Activated T-helper 1 cell treated with Interleukin-2 at 50 U/mL for 16 hours (primary cell): ENCODE data around the gene HAPLN2.

Experiments used
- DNase-seq: peaks from one replicate; pipeline ENCODE4 v3.0.0-alpha.2; 2020; ENCODE audit warnings: low read depth

The HAPLN2 gene

GRCh38 chr1:156645056-156645455 lies 25.8 kb downstream of the HAPLN2 start:
- DNase-seq = no peak

- no peak for DNase-seq
Observed at GRCh38 chr1:156645666-156646065, 26.5 kb downstream of the HAPLN2 start.

GRCh38 chr1:156646738-156647211 lies 27.6 kb downstream of the HAPLN2 start:
- no peak for DNase-seq

- DNase-seq = no peak
Observed at GRCh38 chr1:156647351-156647750, 28.1 kb downstream of the HAPLN2 start.

GRCh38 chr1:156648496-156648895 lies 29.3 kb downstream of the HAPLN2 start:
- DNase-seq = no peak

GRCh38 chr1:156648951-156649350 lies 29.7 kb downstream of the HAPLN2 start:
- DNase-seq = no peak

GRCh38 chr1:156652131-156652991 lies 33.1 kb downstream of the HAPLN2 start:
- DNase-seq = no peak

GRCh38 chr1:156652992-156653355 lies 33.8 kb downstream of the HAPLN2 start:
- no peak for DNase-seq

- no peak for DNase-seq
Observed at GRCh38 chr1:156654700-156655099, 35.5 kb downstream of the HAPLN2 start.

- no peak for DNase-seq
Observed at GRCh38 chr1:156655151-156655903, 36.1 kb downstream of the HAPLN2 start.

- no peak for DNase-seq
Observed at GRCh38 chr1:156655904-156656516, 36.8 kb downstream of the HAPLN2 start.

GRCh38 chr1:156656806-156657740 lies 37.9 kb downstream of the HAPLN2 start:
- DNase-seq = peak; percentile 61

- DNase-seq = no peak
Observed at GRCh38 chr1:156657741-156658319, 38.6 kb downstream of the HAPLN2 start.

- no peak for DNase-seq
Observed at GRCh38 chr1:156658496-156658895, 39.3 kb downstream of the HAPLN2 start.

GRCh38 chr1:156658945-156659574 lies 39.8 kb downstream of the HAPLN2 start:
- no peak for DNase-seq

GRCh38 chr1:156659661-156659987 lies 40.4 kb downstream of the HAPLN2 start:
- DNase-seq = no peak

- peak; percentile 83 for DNase-seq
Observed at GRCh38 chr1:156659988-156660751, 41.0 kb downstream of the HAPLN2 start.

GRCh38 chr1:156660752-156661112 lies 41.5 kb downstream of the HAPLN2 start:
- no peak for DNase-seq

- no peak for DNase-seq
Observed at GRCh38 chr1:156662005-156662799, 43.0 kb downstream of the HAPLN2 start.

- DNase-seq = no peak
Observed at GRCh38 chr1:156662800-156663055, 43.5 kb downstream of the HAPLN2 start.
